ENCODE measurements around the gene AQP11.

DNA sequence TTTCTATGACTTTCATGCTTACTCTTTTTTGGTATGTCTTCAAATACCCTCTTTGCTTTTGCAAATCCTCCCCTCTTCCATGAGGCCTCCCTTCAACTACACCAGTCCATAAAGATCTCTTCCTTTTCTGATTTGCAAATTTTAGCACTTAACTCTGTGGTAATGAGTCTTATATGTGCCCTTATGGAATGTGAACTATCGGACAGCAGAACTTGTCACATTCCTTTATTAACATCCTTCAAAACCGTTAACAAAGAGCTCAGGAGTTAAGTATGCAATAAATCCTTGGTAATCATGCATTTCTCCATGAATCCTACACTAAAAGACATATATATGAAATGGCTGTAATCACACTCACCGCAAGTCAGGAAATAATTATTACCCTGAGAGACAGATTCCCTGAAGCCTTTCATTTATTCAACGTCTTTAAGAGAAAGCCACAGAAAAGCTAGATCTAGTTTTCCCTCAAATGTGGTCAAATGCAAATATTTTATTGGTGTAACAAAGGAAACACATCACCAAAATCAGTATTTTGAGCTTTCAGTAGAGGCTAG is 40.5 kb downstream of the AQP11 start:
- TF ChIP-seq, protein P1, sequence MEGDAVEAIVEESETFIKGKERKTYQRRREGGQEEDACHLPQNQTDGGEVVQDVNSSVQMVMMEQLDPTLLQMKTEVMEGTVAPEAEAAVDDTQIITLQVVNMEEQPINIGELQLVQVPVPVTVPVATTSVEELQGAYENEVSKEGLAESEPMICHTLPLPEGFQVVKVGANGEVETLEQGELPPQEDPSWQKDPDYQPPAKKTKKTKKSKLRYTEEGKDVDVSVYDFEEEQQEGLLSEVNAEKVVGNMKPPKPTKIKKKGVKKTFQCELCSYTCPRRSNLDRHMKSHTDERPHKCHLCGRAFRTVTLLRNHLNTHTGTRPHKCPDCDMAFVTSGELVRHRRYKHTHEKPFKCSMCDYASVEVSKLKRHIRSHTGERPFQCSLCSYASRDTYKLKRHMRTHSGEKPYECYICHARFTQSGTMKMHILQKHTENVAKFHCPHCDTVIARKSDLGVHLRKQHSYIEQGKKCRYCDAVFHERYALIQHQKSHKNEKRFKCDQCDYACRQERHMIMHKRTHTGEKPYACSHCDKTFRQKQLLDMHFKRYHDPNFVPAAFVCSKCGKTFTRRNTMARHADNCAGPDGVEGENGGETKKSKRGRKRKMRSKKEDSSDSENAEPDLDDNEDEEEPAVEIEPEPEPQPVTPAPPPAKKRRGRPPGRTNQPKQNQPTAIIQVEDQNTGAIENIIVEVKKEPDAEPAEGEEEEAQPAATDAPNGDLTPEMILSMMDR (IDR thresholded peaks at IDR 0.05), result no peak
- TF ChIP-seq SMC3 (IDR thresholded peaks at IDR 0.05) (no peak), ZSCAN20 (CRISPR knock-in tag; IDR thresholded peaks at IDR 0.05) (no peak), CEBPB (IDR thresholded peaks at IDR 0.05) (no peak)
- TF ChIP-seq, protein P2, sequence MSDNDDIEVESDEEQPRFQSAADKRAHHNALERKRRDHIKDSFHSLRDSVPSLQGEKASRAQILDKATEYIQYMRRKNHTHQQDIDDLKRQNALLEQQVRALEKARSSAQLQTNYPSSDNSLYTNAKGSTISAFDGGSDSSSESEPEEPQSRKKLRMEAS (IDR thresholded peaks at IDR 0.05), result no peak
